CD14-positive monocyte (primary cell): ENCODE results near the gene MKNK1. TPM values are rescaled to one million over a fixed set of nuclear protein-coding genes. Genes with fewer than 3 reads are reported as not detected.

ENCODE experiments used
- DNase-seq, 3 donors: peaks; one replicate each; pipeline ENCODE4 v3.0.0-alpha.2; 2011 to 2022
- H2AFZ ChIP-seq: 2 replicates; pipeline ENCODE4 v1.6.0; 2012; ENCODE audit warnings: mild to moderate bottlenecking, low read depth, low read length, inconsistent platforms; ENCODE audit not compliant: insufficient read depth, poor library complexity, severe bottlenecking
- H3K27ac ChIP-seq, 2 donors: 1 replicate in 1 of 2; 2 replicates in 1 of 2; pipeline ENCODE4 v1.5.1; 2012 to 2013; ENCODE audit warnings: low read length in 2 of 2, control low read depth in 1 of 2, inconsistent platforms in 1 of 2, low read depth in 1 of 2, mild to moderate bottlenecking in 1 of 2
- H3K27me3 ChIP-seq, 2 donors: one replicate each; pipeline versions ENCODE4 v1.6.0 to v1.6.1; 2011 to 2013; ENCODE audit warnings: low read length in 2 of 2; ENCODE audit not compliant: control insufficient read depth in 2 of 2, insufficient read depth in 2 of 2
- H3K36me3 ChIP-seq, 2 donors: replicated peaks in 1 of 2; 1 replicate in 1 of 2; 2 replicates in 1 of 2; pipeline versions ENCODE4 v1.5.1 to v1.6.1; 2012 to 2013; ENCODE audit warnings: low read length in 2 of 2, control low read depth in 1 of 2, inconsistent platforms in 1 of 2, mild to moderate bottlenecking in 1 of 2; ENCODE audit not compliant: insufficient read depth in 2 of 2, control insufficient read depth in 1 of 2
- H3K4me1 ChIP-seq, 2 donors: 1 replicate in 1 of 2; 2 replicates in 1 of 2; pipeline versions ENCODE4 v1.5.1 to v1.6.1; 2012 to 2013; ENCODE audit warnings: low read length in 2 of 2, control low read depth in 1 of 2, inconsistent platforms in 1 of 2, mild to moderate bottlenecking in 1 of 2, moderate library complexity in 1 of 2; ENCODE audit not compliant: insufficient read depth in 2 of 2, control insufficient read depth in 1 of 2
- H3K4me2 ChIP-seq: replicated peaks from 2 replicates; pipeline ENCODE3; 2012; ENCODE audit warnings: low read length, moderate library complexity, mild to moderate bottlenecking; ENCODE audit not compliant: poor library complexity, severe bottlenecking; ENCODE audit errors: extremely low read depth
- H3K4me3 ChIP-seq, 3 experiments: fragments of 200-600 bp in 1 of 3; sonication (generic) in 1 of 3; replicated peaks in 1 of 3; 1 replicate in 2 of 3; 2 replicates in 1 of 3; pipeline ENCODE4 v1.5.1; 2011 to 2013; ENCODE audit warnings: low read length in 3 of 3, mild to moderate bottlenecking in 3 of 3, control low read depth in 2 of 3, low read depth in 2 of 3, inconsistent platforms in 1 of 3, moderate library complexity in 1 of 3
- H3K79me2 ChIP-seq: 2 replicates; pipeline ENCODE4 v1.6.0; 2012; ENCODE audit warnings: mild to moderate bottlenecking, control low read depth, inconsistent platforms, low read length, moderate library complexity; ENCODE audit not compliant: insufficient read depth
- H3K9ac ChIP-seq: 2 replicates; pipeline ENCODE4 v1.6.0; 2017; ENCODE audit warnings: low read length, mild to moderate bottlenecking; ENCODE audit not compliant: insufficient read depth, poor library complexity, severe bottlenecking
- H3K9me3 ChIP-seq, 2 donors: replicated peaks in 1 of 2; 1 replicate in 1 of 2; 2 replicates in 1 of 2; pipeline versions ENCODE4 v1.5.1 to v1.6.1; 2012 to 2013; ENCODE audit warnings: low read length in 2 of 2, control low read depth in 1 of 2; ENCODE audit not compliant: control insufficient read depth in 1 of 2, insufficient read depth in 1 of 2
- H4K20me1 ChIP-seq: 2 replicates; pipeline ENCODE4 v1.6.0; 2012; ENCODE audit warnings: mild to moderate bottlenecking, low read length, control low read depth, moderate library complexity; ENCODE audit not compliant: insufficient read depth
- H3K27ac Mint-ChIP-seq, 7 donors: one replicate each; pipeline ENCODE4 v1.8.0; 2020; ENCODE audit warnings: mild to moderate bottlenecking in 7 of 7, mixed read lengths in 7 of 7, moderate library complexity in 6 of 7, inconsistent platforms in 2 of 7
- H3K27me3 Mint-ChIP-seq, 3 donors: one replicate each; pipeline ENCODE4 v1.8.0; 2021 to 2022; ENCODE audit warnings: low read depth in 3 of 3, mild to moderate bottlenecking in 3 of 3, mixed read lengths in 3 of 3, moderate library complexity in 3 of 3, inconsistent platforms in 1 of 3
- H3K36me3 Mint-ChIP-seq, 2 donors: one replicate each; pipeline ENCODE4 v1.8.0; 2020; ENCODE audit warnings: mixed read lengths in 2 of 2, inconsistent platforms in 1 of 2, mild to moderate bottlenecking in 1 of 2
- H3K4me1 Mint-ChIP-seq: one replicate; pipeline ENCODE4 v1.8.0; 2020; ENCODE audit warnings: mild to moderate bottlenecking, mixed read lengths
- H3K4me3 Mint-ChIP-seq, 2 donors: one replicate each; pipeline ENCODE4 v1.8.0; 2020; ENCODE audit warnings: mild to moderate bottlenecking in 2 of 2, mixed read lengths in 2 of 2, moderate library complexity in 1 of 2
- H3K9me3 Mint-ChIP-seq, 7 donors: one replicate each; pipeline ENCODE4 v1.8.0; 2020 to 2022; ENCODE audit warnings: mixed read lengths in 7 of 7, mild to moderate bottlenecking in 6 of 7, moderate library complexity in 6 of 7, inconsistent platforms in 2 of 7
- CTCF ChIP-seq: fragments of 200-600 bp; IDR thresholded peaks from one replicate; pipeline ENCODE4 v1.8.0; 2022; ENCODE audit warnings: antibody characterized with exemption, mild to moderate bottlenecking
- WGBS: methylation state at CpG from one replicate; pipeline ENCODE4 v1.1.5; 2013; ENCODE audit warnings: missing lambda C conversion rate; ENCODE audit not compliant: insufficient coverage; 5-methylcytosine and 5-hydroxymethylcytosine counted together
- intact Hi-C, 2 donors: fragments of 100-400 bp; cut with micrococcal nuclease; formaldehyde crosslinking; loops; one replicate each; pipeline versions ENCODE4 v1.15.0 to v1.15.1; 2023
- polyA plus RNA-seq, 3 donors: library from polyadenylated mRNA; depleted of rRNA in 1 of 3; unstranded in 2 of 3; stranded (reverse) in 1 of 3; fragments of 300-500 nt in 2 of 3; fragments of >200 nt in 1 of 3; fragmentation: Illumina TruSeq in 2 of 3; gene quantifications; 1 replicate in 2 of 3; 2 replicates in 1 of 3; pipeline ENCODE4 v1.2.3, GENCODE V29; 2012 to 2021

MKNK1 gene
- polyA plus RNA-seq, 3 donors, result 38.2 to 144 (median 38.6) TPM

- Histone ChIP-seq H4K20me1 (no peaks in the 10 kb centered on the region), H3K4me3 (no peak overlapping the region), H3K4me2 (no peak overlapping the region), H3K27me3 (peaks cover 6 to 12% of the 10 kb centered on the region in 2 donors), H3K36me3 (no peaks in the 10 kb centered on the region), H3K9ac (no peak overlapping the region), H3K79me2 (no peaks in the 10 kb centered on the region), H3K4me1 (no peaks in the 10 kb centered on the region), H3K27ac (no peak overlapping the region), H3K9me3 (peaks cover 0 to 5% of the 10 kb centered on the region in 2 donors), H2AFZ (no peak overlapping the region)
- Mint-ChIP-seq H3K27ac (peak overlapping the region in 3 of 7 donors; percentile 48 to 70 (median 60)), H3K4me1 (peaks cover 13% of the 10 kb centered on the region), H3K9me3 (peaks cover 0 to 2% (median 0%) of the 10 kb centered on the region in 7 donors), H3K36me3 (peaks cover 0 to 1% of the 10 kb centered on the region in 2 donors), H3K4me3 (no peak overlapping the region), H3K27me3 (peaks cover 24 to 25% (median 24%) of the 10 kb centered on the region in 3 donors)
- DNase-seq, result no peak
- intact Hi-C loops, result no loop called here
- WGBS, result 61% methylated on average over 12 of the region's 20 CpGs
- no peak for TF ChIP-seq CTCF
Measured at GRCh38 chr1:46549697-46550681, 54.1 kb downstream of the MKNK1 start.

GRCh38 chr1:46547481-46548383, 56.3 kb downstream of the MKNK1 start:
- intact Hi-C loops, result no loop called here
- WGBS, result 88% methylated on average over 17 of the region's 22 CpGs
- no peaks in the 10 kb centered on the region for H3K4me1 ChIP-seq
- no peak overlapping the region for H3K9ac ChIP-seq
- peaks cover 45 to 48% (median 45%) of the 10 kb centered on the region in 3 donors for H3K27me3 Mint-ChIP-seq
- TF ChIP-seq CTCF, result peak; percentile 58
- H3K27me3 ChIP-seq, result peaks cover 23 to 34% of the 10 kb centered on the region in 2 donors
- peaks cover 0 to 7% of the 10 kb centered on the region in 2 donors for H3K36me3 Mint-ChIP-seq
- H4K20me1 ChIP-seq, result no peaks in the 10 kb centered on the region
- H3K79me2 ChIP-seq, result no peaks in the 10 kb centered on the region
- H3K36me3 ChIP-seq, result no peaks in the 10 kb centered on the region
- H3K27ac Mint-ChIP-seq, result no peak overlapping the region
- peaks cover 0 to 10% of the 10 kb centered on the region in 2 donors for H3K9me3 ChIP-seq
- H3K4me3 ChIP-seq, result no peak overlapping the region
- H2AFZ ChIP-seq, result no peak overlapping the region
- H3K27ac ChIP-seq, result no peak overlapping the region
- H3K4me2 ChIP-seq, result no peak overlapping the region
- peaks cover 15% of the 10 kb centered on the region for H3K4me1 Mint-ChIP-seq
- DNase-seq, result peak in 2 of 3 donors; percentile 11 to 20
- no peak overlapping the region for H3K4me3 Mint-ChIP-seq
- peaks cover 0 to 10% (median 2%) of the 10 kb centered on the region in 7 donors for H3K9me3 Mint-ChIP-seq
